Neural progenitor cell (in vitro differentiated cells): Measurements from ENCODE around the gene CRIM1. TPM values are rescaled to one million over a fixed set of nuclear protein-coding genes. Genes with fewer than 3 reads are reported as not detected.

Experiments
- DNase-seq: peaks from one replicate; pipeline ENCODE4 v3.0.0-alpha.2; 2016; ENCODE audit warnings: low spot score
- H2AFZ ChIP-seq: fragments of 200-600 bp; sonication (generic); replicated peaks from 2 replicates; pipeline ENCODE4 v1.6.1; 2016; ENCODE audit warnings: antibody characterized with exemption
- H3F3A ChIP-seq: fragments of 200-600 bp; sonication (generic); 2 replicates; pipeline ENCODE4 v1.6.1; 2016; ENCODE audit warnings: antibody characterized with exemption, low read depth
- H3K27ac ChIP-seq: fragments of 200-600 bp; sonication (generic); 2 replicates; pipeline ENCODE4 v1.5.1; 2016; ENCODE audit warnings: mild to moderate bottlenecking
- H3K27me3 ChIP-seq: fragments of 200-600 bp; sonication (generic); 2 replicates; pipeline ENCODE4 v1.6.1; 2016; ENCODE audit warnings: mild to moderate bottlenecking, moderate library complexity
- H3K36me3 ChIP-seq: fragments of 200-600 bp; sonication (generic); 2 replicates; pipeline ENCODE4 v1.5.1; 2016
- H3K4me1 ChIP-seq: fragments of 200-600 bp; sonication (generic); 2 replicates; pipeline ENCODE4 v1.6.1; 2016; ENCODE audit warnings: mixed run types
- H3K4me2 ChIP-seq: fragments of 200-600 bp; sonication (generic); 2 replicates; pipeline ENCODE4 v1.6.1; 2016
- H3K4me3 ChIP-seq: fragments of 200-600 bp; sonication (generic); 2 replicates; pipeline ENCODE4 v1.5.1; 2016
- H3K79me2 ChIP-seq: fragments of 200-600 bp; sonication (generic); 2 replicates; pipeline ENCODE4 v1.6.1; 2016; ENCODE audit warnings: low read depth
- H3K9ac ChIP-seq: fragments of 200-600 bp; sonication (generic); 2 replicates; pipeline ENCODE4 v1.6.1; 2016
- H3K9me3 ChIP-seq: fragments of 200-600 bp; sonication (generic); 2 replicates; pipeline ENCODE4 v1.5.1; 2016; ENCODE audit warnings: low read depth
- H4K20me1 ChIP-seq: fragments of 200-600 bp; sonication (generic); 2 replicates; pipeline ENCODE4 v1.6.1; 2016; ENCODE audit warnings: low read depth
- H3K27ac Mint-ChIP-seq: 3 replicates; pipeline ENCODE4 v1.8.0; 2021; ENCODE audit warnings: mixed read lengths
- H3K27me3 Mint-ChIP-seq: 2 replicates; pipeline ENCODE4 v1.8.0; 2022; ENCODE audit warnings: low read depth, mild to moderate bottlenecking, inconsistent platforms, moderate library complexity, mixed read lengths; ENCODE audit not compliant: insufficient read depth
- H3K36me3 Mint-ChIP-seq: 3 replicates; pipeline ENCODE4 v1.8.0; 2021; ENCODE audit warnings: mixed read lengths
- H3K4me1 Mint-ChIP-seq: 3 replicates; pipeline ENCODE4 v1.8.0; 2021; ENCODE audit warnings: mixed read lengths
- H3K4me3 Mint-ChIP-seq: 3 replicates; pipeline ENCODE4 v1.8.0; 2021; ENCODE audit warnings: mild to moderate bottlenecking, moderate library complexity, mixed read lengths
- H3K9me3 Mint-ChIP-seq: 3 replicates; pipeline ENCODE4 v1.8.0; 2020; ENCODE audit warnings: mixed read lengths
- EZH2 ChIP-seq: fragments of 200-600 bp; sonication (generic); IDR thresholded peaks from 2 replicates; pipeline ENCODE4 v1.6.1; 2017; ENCODE audit warnings: antibody characterized with exemption, mild to moderate bottlenecking, moderate library complexity
- EZH2phosphoT487 ChIP-seq: fragments of 200-600 bp; sonication (generic); IDR thresholded peaks from 2 replicates; pipeline ENCODE4 v1.6.1; 2017; ENCODE audit warnings: antibody characterized with exemption
- total RNA-seq: library from RNA; depleted of rRNA; stranded (reverse); fragments of >200 nt; gene quantifications from 2 replicates; pipeline ENCODE4 v1.2.3, GENCODE V29; 2015; ENCODE audit warnings: low replicate concordance
- TF ChIP-seq, protein P1 (sequence below): fragments of 200-600 bp; sonication (generic); IDR thresholded peaks from 2 replicates; pipeline ENCODE4 v1.5.1; 2017; ENCODE audit warnings: antibody characterized with exemption, mild to moderate bottlenecking

The CRIM1 gene
- total RNA-seq, 1 donor from 2014 or later = 4.9 TPM

DNA sequence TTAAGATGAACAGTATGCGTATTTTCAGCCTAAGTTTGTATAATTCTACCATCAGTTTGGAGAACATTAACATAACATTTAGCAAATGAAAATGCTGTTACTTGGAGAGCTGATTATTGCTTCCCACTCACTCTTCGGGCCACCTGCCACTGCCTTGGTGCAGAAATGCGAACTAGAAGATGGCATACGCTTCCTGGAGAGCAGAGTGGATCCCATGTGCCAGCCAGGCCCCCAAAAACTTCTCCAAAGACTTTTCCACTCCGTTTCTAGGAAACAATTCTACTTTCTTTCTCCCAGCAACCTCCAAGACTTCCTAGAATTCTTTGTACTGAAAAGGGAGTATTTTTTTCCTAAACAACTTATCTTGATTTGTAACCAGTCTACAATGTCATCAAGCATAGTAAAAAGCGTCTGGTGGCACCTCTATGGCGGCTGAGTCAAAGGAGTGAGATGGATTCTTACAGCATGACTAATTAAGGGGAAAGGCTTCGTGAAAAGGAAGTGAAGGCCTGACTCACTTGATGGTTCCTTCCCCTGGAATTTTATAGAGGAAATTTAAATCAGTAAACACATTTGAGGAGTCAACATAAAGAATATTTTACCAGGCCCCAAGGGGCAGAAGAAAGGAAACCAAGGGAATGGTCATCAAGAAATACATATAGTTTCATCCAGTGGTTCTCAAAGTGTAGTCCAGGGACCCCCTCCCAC lies 205.8 kb downstream of the CRIM1 start:
- Histone ChIP-seq H3K9me3 (no peaks in the 10 kb centered on the region), H2AFZ (no peak overlapping the region), H3K4me2 (no peak overlapping the region), H3K27me3 (no peaks in the 10 kb centered on the region), H3K4me3 (no peak overlapping the region), H3K79me2 (no peaks in the 10 kb centered on the region), H3F3A (no peaks in the 10 kb centered on the region), H3K36me3 (no peaks in the 10 kb centered on the region), H4K20me1 (peaks cover 3% of the 10 kb centered on the region), H3K9ac (no peak overlapping the region), H3K4me1 (no peaks in the 10 kb centered on the region), H3K27ac (no peak overlapping the region)
- Mint-ChIP-seq H3K4me3 (no peak overlapping the region), H3K36me3 (peaks cover 25% of the 10 kb centered on the region), H3K4me1 (peaks cover 14% of the 10 kb centered on the region), H3K27ac (no peak overlapping the region), H3K9me3 (no peaks in the 10 kb centered on the region), H3K27me3 (no peaks in the 10 kb centered on the region)
- TF ChIP-seq EZH2phosphoT487 = no peak
- no peak for TF ChIP-seq EZH2
- TF ChIP-seq, protein P1, sequence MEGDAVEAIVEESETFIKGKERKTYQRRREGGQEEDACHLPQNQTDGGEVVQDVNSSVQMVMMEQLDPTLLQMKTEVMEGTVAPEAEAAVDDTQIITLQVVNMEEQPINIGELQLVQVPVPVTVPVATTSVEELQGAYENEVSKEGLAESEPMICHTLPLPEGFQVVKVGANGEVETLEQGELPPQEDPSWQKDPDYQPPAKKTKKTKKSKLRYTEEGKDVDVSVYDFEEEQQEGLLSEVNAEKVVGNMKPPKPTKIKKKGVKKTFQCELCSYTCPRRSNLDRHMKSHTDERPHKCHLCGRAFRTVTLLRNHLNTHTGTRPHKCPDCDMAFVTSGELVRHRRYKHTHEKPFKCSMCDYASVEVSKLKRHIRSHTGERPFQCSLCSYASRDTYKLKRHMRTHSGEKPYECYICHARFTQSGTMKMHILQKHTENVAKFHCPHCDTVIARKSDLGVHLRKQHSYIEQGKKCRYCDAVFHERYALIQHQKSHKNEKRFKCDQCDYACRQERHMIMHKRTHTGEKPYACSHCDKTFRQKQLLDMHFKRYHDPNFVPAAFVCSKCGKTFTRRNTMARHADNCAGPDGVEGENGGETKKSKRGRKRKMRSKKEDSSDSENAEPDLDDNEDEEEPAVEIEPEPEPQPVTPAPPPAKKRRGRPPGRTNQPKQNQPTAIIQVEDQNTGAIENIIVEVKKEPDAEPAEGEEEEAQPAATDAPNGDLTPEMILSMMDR = no peak
- no peak for DNase-seq

DNA sequence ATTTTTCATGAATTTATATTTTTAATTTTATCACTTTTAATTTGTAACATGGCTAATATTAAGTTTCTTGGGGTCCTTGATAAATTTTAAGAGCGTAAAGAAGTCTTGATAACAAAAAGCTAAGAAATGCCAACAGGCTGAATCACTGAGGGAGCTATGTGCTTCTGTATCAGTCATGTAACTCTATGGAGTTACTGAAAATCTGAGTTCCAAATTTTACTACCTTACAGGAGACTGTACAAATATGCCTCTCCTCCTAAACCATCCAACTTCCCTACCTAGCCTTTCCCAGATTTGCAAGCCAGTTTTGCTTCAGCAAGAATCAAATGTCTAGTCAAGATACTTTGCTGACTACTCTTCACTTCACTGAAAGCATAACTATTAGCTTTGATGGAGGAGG lies 206.7 kb downstream of the CRIM1 start:
- Histone ChIP-seq H3K9ac (no peak overlapping the region), H3K4me3 (no peak overlapping the region), H3K4me1 (no peaks in the 10 kb centered on the region), H3K36me3 (no peaks in the 10 kb centered on the region), H4K20me1 (peaks cover 3% of the 10 kb centered on the region), H3K27ac (no peak overlapping the region), H3K27me3 (no peaks in the 10 kb centered on the region), H3K4me2 (no peak overlapping the region), H3K9me3 (no peaks in the 10 kb centered on the region), H3K79me2 (no peaks in the 10 kb centered on the region), H3F3A (no peaks in the 10 kb centered on the region), H2AFZ (no peak overlapping the region)
- Mint-ChIP-seq H3K9me3 (no peaks in the 10 kb centered on the region), H3K4me3 (no peak overlapping the region), H3K27me3 (no peaks in the 10 kb centered on the region), H3K27ac (no peak overlapping the region), H3K36me3 (peaks cover 31% of the 10 kb centered on the region), H3K4me1 (peaks cover 14% of the 10 kb centered on the region)
- TF ChIP-seq, protein P1 = no peak
- no peak for TF ChIP-seq EZH2
- DNase-seq = no peak

- no peaks in the 10 kb centered on the region for H3F3A ChIP-seq
- Mint-ChIP-seq H3K4me3 (no peak overlapping the region), H3K9me3 (no peaks in the 10 kb centered on the region), H3K4me1 (peaks cover 14% of the 10 kb centered on the region), H3K27ac (no peak overlapping the region), H3K36me3 (peaks cover 34% of the 10 kb centered on the region), H3K27me3 (no peaks in the 10 kb centered on the region)
- DNase-seq = no peak
- H4K20me1 ChIP-seq = peaks cover 3% of the 10 kb centered on the region
- H3K4me3 ChIP-seq = no peak overlapping the region
- no peak overlapping the region for H3K27ac ChIP-seq
- no peaks in the 10 kb centered on the region for H3K9me3 ChIP-seq
- H2AFZ ChIP-seq = no peak overlapping the region
- no peaks in the 10 kb centered on the region for H3K79me2 ChIP-seq
- TF ChIP-seq, protein P1 = no peak
- no peak for TF ChIP-seq EZH2
- no peak for TF ChIP-seq EZH2phosphoT487
- no peaks in the 10 kb centered on the region for H3K36me3 ChIP-seq
- no peak overlapping the region for H3K4me2 ChIP-seq
- no peak overlapping the region for H3K9ac ChIP-seq
- H3K27me3 ChIP-seq = no peaks in the 10 kb centered on the region
- no peaks in the 10 kb centered on the region for H3K4me1 ChIP-seq
Measured at GRCh38 chr2:36562973-36563532, 207.5 kb downstream of the CRIM1 start.
